CD14-positive monocyte (primary cell): ENCODE data around the gene LTA4H. TPM values are rescaled to one million over a fixed set of nuclear protein-coding genes. Genes with fewer than 3 reads are reported as not detected.

Experiments used
- DNase-seq, 3 donors: peaks; one replicate each; pipeline ENCODE4 v3.0.0-alpha.2; 2011 to 2022
- H2AFZ ChIP-seq: 2 replicates; pipeline ENCODE4 v1.6.0; 2012; ENCODE audit warnings: mild to moderate bottlenecking, low read depth, low read length, inconsistent platforms; ENCODE audit not compliant: insufficient read depth, poor library complexity, severe bottlenecking
- H3K27ac ChIP-seq, 2 donors: 1 replicate in 1 of 2; 2 replicates in 1 of 2; pipeline ENCODE4 v1.5.1; 2012 to 2013; ENCODE audit warnings: low read length in 2 of 2, control low read depth in 1 of 2, inconsistent platforms in 1 of 2, low read depth in 1 of 2, mild to moderate bottlenecking in 1 of 2
- H3K27me3 ChIP-seq, 2 donors: one replicate each; pipeline versions ENCODE4 v1.6.0 to v1.6.1; 2011 to 2013; ENCODE audit warnings: low read length in 2 of 2; ENCODE audit not compliant: control insufficient read depth in 2 of 2, insufficient read depth in 2 of 2
- H3K36me3 ChIP-seq, 2 donors: replicated peaks in 1 of 2; 1 replicate in 1 of 2; 2 replicates in 1 of 2; pipeline versions ENCODE4 v1.5.1 to v1.6.1; 2012 to 2013; ENCODE audit warnings: low read length in 2 of 2, control low read depth in 1 of 2, inconsistent platforms in 1 of 2, mild to moderate bottlenecking in 1 of 2; ENCODE audit not compliant: insufficient read depth in 2 of 2, control insufficient read depth in 1 of 2
- H3K4me1 ChIP-seq, 2 donors: 1 replicate in 1 of 2; 2 replicates in 1 of 2; pipeline versions ENCODE4 v1.5.1 to v1.6.1; 2012 to 2013; ENCODE audit warnings: low read length in 2 of 2, control low read depth in 1 of 2, inconsistent platforms in 1 of 2, mild to moderate bottlenecking in 1 of 2, moderate library complexity in 1 of 2; ENCODE audit not compliant: insufficient read depth in 2 of 2, control insufficient read depth in 1 of 2
- H3K4me2 ChIP-seq: replicated peaks from 2 replicates; pipeline ENCODE3; 2012; ENCODE audit warnings: low read length, moderate library complexity, mild to moderate bottlenecking; ENCODE audit not compliant: poor library complexity, severe bottlenecking; ENCODE audit errors: extremely low read depth
- H3K4me3 ChIP-seq, 3 experiments: fragments of 200-600 bp in 1 of 3; sonication (generic) in 1 of 3; replicated peaks in 1 of 3; 1 replicate in 2 of 3; 2 replicates in 1 of 3; pipeline ENCODE4 v1.5.1; 2011 to 2013; ENCODE audit warnings: low read length in 3 of 3, mild to moderate bottlenecking in 3 of 3, control low read depth in 2 of 3, low read depth in 2 of 3, inconsistent platforms in 1 of 3, moderate library complexity in 1 of 3
- H3K79me2 ChIP-seq: 2 replicates; pipeline ENCODE4 v1.6.0; 2012; ENCODE audit warnings: mild to moderate bottlenecking, control low read depth, inconsistent platforms, low read length, moderate library complexity; ENCODE audit not compliant: insufficient read depth
- H3K9ac ChIP-seq: 2 replicates; pipeline ENCODE4 v1.6.0; 2017; ENCODE audit warnings: low read length, mild to moderate bottlenecking; ENCODE audit not compliant: insufficient read depth, poor library complexity, severe bottlenecking
- H3K9me3 ChIP-seq, 2 donors: replicated peaks in 1 of 2; 1 replicate in 1 of 2; 2 replicates in 1 of 2; pipeline versions ENCODE4 v1.5.1 to v1.6.1; 2012 to 2013; ENCODE audit warnings: low read length in 2 of 2, control low read depth in 1 of 2; ENCODE audit not compliant: control insufficient read depth in 1 of 2, insufficient read depth in 1 of 2
- H4K20me1 ChIP-seq: 2 replicates; pipeline ENCODE4 v1.6.0; 2012; ENCODE audit warnings: mild to moderate bottlenecking, low read length, control low read depth, moderate library complexity; ENCODE audit not compliant: insufficient read depth
- H3K27ac Mint-ChIP-seq, 7 donors: one replicate each; pipeline ENCODE4 v1.8.0; 2020; ENCODE audit warnings: mild to moderate bottlenecking in 7 of 7, mixed read lengths in 7 of 7, moderate library complexity in 6 of 7, inconsistent platforms in 2 of 7
- H3K27me3 Mint-ChIP-seq, 3 donors: one replicate each; pipeline ENCODE4 v1.8.0; 2021 to 2022; ENCODE audit warnings: low read depth in 3 of 3, mild to moderate bottlenecking in 3 of 3, mixed read lengths in 3 of 3, moderate library complexity in 3 of 3, inconsistent platforms in 1 of 3
- H3K36me3 Mint-ChIP-seq, 2 donors: one replicate each; pipeline ENCODE4 v1.8.0; 2020; ENCODE audit warnings: mixed read lengths in 2 of 2, inconsistent platforms in 1 of 2, mild to moderate bottlenecking in 1 of 2
- H3K4me1 Mint-ChIP-seq: one replicate; pipeline ENCODE4 v1.8.0; 2020; ENCODE audit warnings: mild to moderate bottlenecking, mixed read lengths
- H3K4me3 Mint-ChIP-seq, 2 donors: one replicate each; pipeline ENCODE4 v1.8.0; 2020; ENCODE audit warnings: mild to moderate bottlenecking in 2 of 2, mixed read lengths in 2 of 2, moderate library complexity in 1 of 2
- H3K9me3 Mint-ChIP-seq, 7 donors: one replicate each; pipeline ENCODE4 v1.8.0; 2020 to 2022; ENCODE audit warnings: mixed read lengths in 7 of 7, mild to moderate bottlenecking in 6 of 7, moderate library complexity in 6 of 7, inconsistent platforms in 2 of 7
- CTCF ChIP-seq: fragments of 200-600 bp; IDR thresholded peaks from one replicate; pipeline ENCODE4 v1.8.0; 2022; ENCODE audit warnings: antibody characterized with exemption, mild to moderate bottlenecking
- WGBS: methylation state at CpG from one replicate; pipeline ENCODE4 v1.1.5; 2013; ENCODE audit warnings: missing lambda C conversion rate; ENCODE audit not compliant: insufficient coverage; 5-methylcytosine and 5-hydroxymethylcytosine counted together
- intact Hi-C, 2 donors: fragments of 100-400 bp; cut with micrococcal nuclease; formaldehyde crosslinking; loops; one replicate each; pipeline versions ENCODE4 v1.15.0 to v1.15.1; 2023
- polyA plus RNA-seq, 3 donors: library from polyadenylated mRNA; depleted of rRNA in 1 of 3; unstranded in 2 of 3; stranded (reverse) in 1 of 3; fragments of 300-500 nt in 2 of 3; fragments of >200 nt in 1 of 3; fragmentation: Illumina TruSeq in 2 of 3; gene quantifications; 1 replicate in 2 of 3; 2 replicates in 1 of 3; pipeline ENCODE4 v1.2.3, GENCODE V29; 2012 to 2021

The LTA4H gene
- polyA plus RNA-seq, 3 donors: 278 to 963 (median 647) TPM

- no peaks in the 10 kb centered on the region for H3K36me3 ChIP-seq
- H3K9me3 ChIP-seq: no peaks in the 10 kb centered on the region
- Mint-ChIP-seq H3K4me1 (peaks cover 14% of the 10 kb centered on the region), H3K4me3 (no peak overlapping the region), H3K27me3 (no peaks in the 10 kb centered on the region), H3K36me3 (no peaks in the 10 kb centered on the region), H3K27ac (no peak overlapping the region), H3K9me3 (no peaks in the 10 kb centered on the region)
- no peak overlapping the region for H3K4me3 ChIP-seq
- no peaks in the 10 kb centered on the region for H3K27me3 ChIP-seq
- intact Hi-C loops: no loop called here
- H4K20me1 ChIP-seq: no peaks in the 10 kb centered on the region
- no peak for DNase-seq
- no peak overlapping the region for H3K4me2 ChIP-seq
- H3K4me1 ChIP-seq: peaks cover 3 to 15% of the 10 kb centered on the region in 2 donors
- no peak for TF ChIP-seq CTCF
- H2AFZ ChIP-seq: no peak overlapping the region
- WGBS: no CpG with 5 or more reads among the region's 1 CpG
- no peak overlapping the region for H3K9ac ChIP-seq
- no peaks in the 10 kb centered on the region for H3K79me2 ChIP-seq
- H3K27ac ChIP-seq: no peak overlapping the region
Observed at GRCh38 chr12:95953000-95953399, 82.4 kb downstream of the LTA4H start.

GRCh38 chr12:95951515-95951914 lies 83.9 kb downstream of the LTA4H start:
- Histone ChIP-seq H3K36me3 (no peaks in the 10 kb centered on the region), H2AFZ (no peak overlapping the region), H3K4me1 (peaks cover 3 to 15% of the 10 kb centered on the region in 2 donors), H3K4me2 (no peak overlapping the region), H3K27ac (no peak overlapping the region), H3K9me3 (no peaks in the 10 kb centered on the region), H3K27me3 (no peaks in the 10 kb centered on the region), H3K4me3 (no peak overlapping the region), H3K9ac (no peak overlapping the region), H3K79me2 (no peaks in the 10 kb centered on the region), H4K20me1 (no peaks in the 10 kb centered on the region)
- no peak for TF ChIP-seq CTCF
- Mint-ChIP-seq H3K4me1 (peaks cover 14% of the 10 kb centered on the region), H3K36me3 (no peaks in the 10 kb centered on the region), H3K4me3 (no peak overlapping the region), H3K27me3 (no peaks in the 10 kb centered on the region), H3K27ac (peak overlapping the region in 2 of 7 donors; percentile 21 to 36), H3K9me3 (no peaks in the 10 kb centered on the region)
- DNase-seq: peak in 2 of 3 donors; percentile 7 to 27
- intact Hi-C loops: no loop called here

Other genes with a start within 250 kb of the LTA4H start
- gene NTN4, start 244.8 kb downstream of the LTA4H start, polyA plus RNA-seq: not detected
- gene SNRPF, start 176.6 kb downstream of the LTA4H start, polyA plus RNA-seq: 10 to 100 TPM in 2 of 3 donors, 1 to 10 TPM in 1; 9.0 to 28.5 (median 23.5) TPM
- not detected for gene CCDC38, start 93.0 kb downstream of the LTA4H start, polyA plus RNA-seq
- 1 to 10 TPM in 2 of 3 donors, under 1 TPM in 1; 0.43 to 1.9 (median 1.0) TPM for gene AMDHD1, start 92.3 kb downstream of the LTA4H start, polyA plus RNA-seq
- 10 to 100 TPM; 28.0 to 42.0 (median 29.2) TPM for gene HAL, start 39.2 kb downstream of the LTA4H start, polyA plus RNA-seq
- 10 to 100 TPM; 12.1 to 14.9 (median 14.6) TPM for gene ELK3, start 158.8 kb upstream of the LTA4H start, polyA plus RNA-seq